Activated CD4-positive, alpha-beta memory T cell treated with anti-CD3 and anti-CD28 coated beads, Interleukin-2, amount 10 ng/mL, durations not matched to agents 7 days and 5 days (primary cell): ENCODE measurements around the gene CHRD. TPM values are rescaled to one million over a fixed set of nuclear protein-coding genes. Genes with fewer than 3 reads are reported as not detected.
A peak's percentile ranks its signal among the peaks of the same experiment; 100 is the strongest.

Experiments used
- CTCF ChIA-PET: fragments of 350-600 bp; sonication (Branson Sonifier 250); formaldehyde crosslinking; loops from one replicate; lab custom pipeline; 2021; ENCODE audit warnings: antibody characterized with exemption, inconsistent platforms; lab: Charles Lee
- POLR2A ChIA-PET: fragments of 350-600 bp; sonication (Branson Sonifier 250); formaldehyde crosslinking; loops from one replicate; lab custom pipeline; 2021; ENCODE audit warnings: antibody characterized with exemption; lab: Charles Lee
- DNase-seq: peaks from one replicate; pipeline ENCODE4 v3.0.0-alpha.2; 2020
- H3K27ac Mint-ChIP-seq: one replicate; pipeline ENCODE4 v1.8.0; 2021; ENCODE audit warnings: mild to moderate bottlenecking, mixed read lengths
- H3K27me3 Mint-ChIP-seq: one replicate; pipeline ENCODE4 v1.8.0; 2021; ENCODE audit warnings: mixed read lengths
- H3K36me3 Mint-ChIP-seq: one replicate; pipeline ENCODE4 v1.8.0; 2021; ENCODE audit warnings: low read depth, mixed read lengths
- H3K4me1 Mint-ChIP-seq: one replicate; pipeline ENCODE4 v1.8.0; 2021; ENCODE audit warnings: mixed read lengths
- H3K4me3 Mint-ChIP-seq: one replicate; pipeline ENCODE4 v1.8.0; 2021; ENCODE audit warnings: mild to moderate bottlenecking, mixed read lengths
- H3K9me3 Mint-ChIP-seq: one replicate; pipeline ENCODE4 v1.8.0; 2021; ENCODE audit warnings: mixed read lengths
- total RNA-seq, 2 experiments: library from RNA; stranded (reverse); gene quantifications; one replicate each; pipeline ENCODE4 v1.2.3, GENCODE V29; 2021

Gene CHRD
- total RNA-seq = not detected

DNA sequence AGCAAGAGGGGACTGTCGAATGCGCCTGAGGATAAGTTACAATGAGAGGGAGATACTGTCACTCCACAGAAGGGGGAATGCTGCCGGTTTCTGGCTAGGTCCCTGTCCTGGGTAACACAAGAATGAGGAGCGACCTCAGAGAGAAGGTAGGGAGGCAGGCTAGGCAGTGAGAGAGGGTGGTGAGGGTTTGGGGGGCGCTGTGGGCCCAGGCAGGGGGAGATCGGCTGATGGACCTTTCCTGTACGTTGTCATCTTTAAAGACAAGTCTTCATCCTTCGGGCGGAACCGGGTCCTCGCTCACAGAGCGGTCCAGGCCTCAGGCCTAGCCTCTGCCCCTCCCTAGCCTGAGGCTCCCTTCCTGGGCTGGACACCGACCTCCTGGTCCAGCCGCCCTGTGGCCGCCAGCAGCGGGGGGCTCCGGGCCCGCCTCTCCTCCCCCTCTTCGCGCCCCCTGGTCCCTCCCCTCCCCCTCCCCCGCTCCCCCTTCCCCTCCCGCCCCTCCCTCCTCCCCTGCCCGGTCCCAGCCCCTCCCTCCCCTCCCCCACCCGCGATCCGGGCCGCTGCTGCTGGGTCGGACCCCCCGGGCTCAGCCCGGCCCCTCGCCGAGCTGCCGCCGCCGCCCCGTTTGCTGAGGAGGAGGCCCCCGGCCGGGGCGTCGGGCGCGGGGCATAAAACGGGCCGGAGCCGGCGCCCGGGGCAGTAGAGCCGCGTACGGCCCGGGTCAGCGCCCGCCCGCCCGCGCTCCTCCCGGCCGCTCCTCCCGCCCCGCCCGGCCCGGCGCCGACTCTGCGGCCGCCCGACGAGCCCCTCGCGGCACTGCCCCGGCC is at the start of gene CHRD:
Gene CHRD (plus strand): TSS at position 697 of the 827 bp plus-strand sequence. CDS start 265 bp downstream, outside the sequence.
- no peak within 1 kb of the TSS for H3K27ac Mint-ChIP-seq
- no peaks in the 10 kb centered on the region for H3K36me3 Mint-ChIP-seq
- ChIA-PET POLR2A (no interaction called here), CTCF (no interaction called here)
- DNase-seq = no peak
- H3K4me1 Mint-ChIP-seq = peaks cover 5% of the 10 kb centered on the region
- H3K9me3 Mint-ChIP-seq = no peaks in the 10 kb centered on the region
- peaks cover 64% of the 10 kb centered on the region for H3K27me3 Mint-ChIP-seq
- peak within 1 kb of the TSS; percentile 37 for H3K4me3 Mint-ChIP-seq

DNA sequence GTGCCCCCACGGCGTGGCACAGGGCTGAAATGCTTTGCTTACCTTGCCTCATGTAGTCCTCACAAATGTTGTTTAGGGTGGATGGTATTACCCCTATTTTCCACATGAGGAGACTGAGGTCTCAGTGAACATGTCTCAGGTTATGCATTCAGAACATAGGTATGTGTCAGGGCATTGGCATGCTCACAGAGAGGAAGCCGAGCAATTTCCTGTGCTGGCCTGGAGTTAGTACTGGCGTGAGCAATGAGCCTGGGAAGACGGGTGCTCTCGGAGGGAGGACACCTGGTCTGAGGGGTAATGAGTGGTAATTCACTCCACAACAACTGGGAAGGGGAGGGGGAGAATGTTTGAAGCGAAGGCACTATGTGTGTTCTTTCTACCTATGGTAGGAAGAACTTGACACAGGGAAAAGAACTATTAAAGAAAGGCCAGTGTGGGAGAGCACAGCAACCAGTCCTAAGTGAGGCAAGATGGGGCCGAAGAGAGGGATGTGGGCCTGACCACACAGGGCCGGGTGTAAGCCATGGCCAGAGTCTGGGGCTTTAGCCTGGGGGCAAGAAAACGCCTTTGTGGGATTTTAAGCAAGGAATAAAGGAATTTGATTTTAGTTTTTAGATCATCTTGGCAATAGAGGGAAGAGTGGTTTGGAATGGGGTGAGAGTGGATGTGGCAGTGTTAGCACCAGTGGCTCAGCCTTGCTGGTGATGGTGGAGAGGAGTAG is 47.3 kb upstream of the CHRD start:
- H3K4me1 Mint-ChIP-seq = peaks cover 60% of the 10 kb centered on the region
- peak overlapping the region; percentile 93 for H3K27ac Mint-ChIP-seq
- no peaks in the 10 kb centered on the region for H3K27me3 Mint-ChIP-seq
- peaks cover 71% of the 10 kb centered on the region for H3K36me3 Mint-ChIP-seq
- CTCF ChIA-PET = no interaction called here
- H3K4me3 Mint-ChIP-seq = no peak overlapping the region
- DNase-seq = no peak
- POLR2A ChIA-PET = interaction anchor here (1.6 kb wide), 1 partner anchor 16 kb away, joined by 7 read pairs; no protein-coding TSS in a partner anchor
- no peaks in the 10 kb centered on the region for H3K9me3 Mint-ChIP-seq

- peaks cover 64% of the 10 kb centered on the region for H3K36me3 Mint-ChIP-seq
- POLR2A ChIA-PET = interaction anchor here (1.6 kb wide), 1 partner anchor 17 kb away, joined by 7 read pairs; no protein-coding TSS in a partner anchor
- CTCF ChIA-PET = no interaction called here
- H3K4me3 Mint-ChIP-seq = no peak overlapping the region
- H3K27ac Mint-ChIP-seq = peak overlapping the region; percentile 93
- no peaks in the 10 kb centered on the region for H3K27me3 Mint-ChIP-seq
- H3K4me1 Mint-ChIP-seq = peaks cover 65% of the 10 kb centered on the region
- H3K9me3 Mint-ChIP-seq = no peaks in the 10 kb centered on the region
- no peak for DNase-seq
Observed at GRCh38 chr3:184333190-184333589, 46.7 kb upstream of the CHRD start.

DNA sequence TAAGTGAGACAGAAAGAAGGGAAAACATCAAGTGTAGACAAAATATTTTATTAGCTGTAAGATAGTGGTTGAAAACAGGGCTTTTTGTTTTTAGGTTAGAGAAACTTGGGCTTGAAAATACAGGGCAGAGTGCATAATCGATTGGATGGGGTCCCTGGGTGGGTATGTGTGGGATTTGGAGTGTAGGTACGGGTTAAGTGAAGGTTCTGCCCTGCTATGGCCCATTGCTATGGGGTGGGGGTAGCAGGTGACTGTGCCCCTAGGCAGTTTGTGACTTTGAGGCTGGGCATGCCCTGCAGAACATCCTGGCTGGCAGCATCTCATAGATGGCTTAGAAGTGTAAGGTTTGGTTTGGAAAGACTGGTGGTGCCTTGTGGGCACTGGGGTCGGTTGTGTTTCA is 46.2 kb upstream of the CHRD start:
- no peaks in the 10 kb centered on the region for H3K27me3 Mint-ChIP-seq
- no peak for DNase-seq
- H3K27ac Mint-ChIP-seq = peak overlapping the region; percentile 93
- H3K4me1 Mint-ChIP-seq = peaks cover 65% of the 10 kb centered on the region
- ChIA-PET POLR2A (interaction anchor here (1.6 kb wide), 1 partner anchor 17 kb away, joined by 7 read pairs; no protein-coding TSS in a partner anchor), CTCF (no interaction called here)
- no peak overlapping the region for H3K4me3 Mint-ChIP-seq
- H3K36me3 Mint-ChIP-seq = peaks cover 59% of the 10 kb centered on the region
- no peaks in the 10 kb centered on the region for H3K9me3 Mint-ChIP-seq

DNA sequence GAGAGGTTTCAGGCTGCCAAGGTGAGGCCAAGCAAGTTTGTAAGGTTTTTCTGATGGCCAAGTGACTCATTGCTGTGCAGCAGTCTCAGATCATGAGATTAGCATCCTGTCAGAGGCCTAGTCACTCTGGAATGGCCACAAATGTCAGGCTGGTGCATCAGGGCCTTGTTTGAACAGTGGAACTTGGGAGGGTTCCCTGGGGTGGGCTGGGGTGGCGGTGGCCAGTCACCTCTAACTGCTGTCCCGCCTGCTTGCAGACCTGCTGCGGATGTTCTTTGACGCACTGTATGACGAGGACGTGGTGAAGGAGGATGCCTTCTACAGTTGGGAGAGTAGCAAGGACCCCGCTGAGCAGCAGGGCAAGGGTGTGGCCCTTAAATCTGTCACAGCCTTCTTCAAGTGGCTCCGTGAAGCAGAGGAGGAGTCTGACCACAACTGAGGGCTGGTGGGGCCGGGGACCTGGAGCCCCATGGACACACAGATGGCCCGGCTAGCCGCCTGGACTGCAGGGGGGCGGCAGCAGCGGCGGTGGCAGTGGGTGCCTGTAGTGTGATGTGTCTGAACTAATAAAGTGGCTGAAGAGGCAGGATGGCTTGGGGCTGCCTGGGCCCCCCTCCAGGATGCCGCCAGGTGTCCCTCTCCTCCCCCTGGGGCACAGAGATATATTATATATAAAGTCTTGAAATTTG is 45.2 kb upstream of the CHRD start:
- peak; percentile 58 for DNase-seq
- ChIA-PET POLR2A (interaction anchor here (0.9 kb wide), 1 partner anchor 18 kb away, joined by 5 read pairs; no protein-coding TSS in a partner anchor), CTCF (no interaction called here)
- Mint-ChIP-seq H3K27ac (peak overlapping the region; percentile 93), H3K4me1 (peaks cover 62% of the 10 kb centered on the region), H3K36me3 (peaks cover 50% of the 10 kb centered on the region), H3K9me3 (no peaks in the 10 kb centered on the region), H3K27me3 (no peaks in the 10 kb centered on the region), H3K4me3 (peak overlapping the region; percentile 35)

DNA sequence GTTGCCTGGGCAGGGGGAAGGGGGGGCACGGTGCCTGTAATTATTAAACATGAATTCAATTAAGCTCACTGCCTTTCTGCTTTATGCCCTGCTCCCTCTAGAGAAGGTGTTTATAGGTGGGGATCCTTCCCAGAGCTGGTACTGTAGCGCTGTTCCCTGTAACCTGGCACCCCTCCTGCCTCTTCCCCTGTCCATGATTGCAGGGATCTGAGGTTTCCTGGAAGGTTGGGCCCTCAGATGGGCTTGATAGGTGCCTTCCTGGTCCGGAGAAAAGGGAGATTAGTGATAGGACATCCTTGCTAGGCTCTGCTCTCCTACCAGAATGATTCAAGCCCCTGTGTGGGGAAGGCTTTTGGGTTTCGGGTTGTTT is 44.6 kb upstream of the CHRD start:
- H3K4me1 Mint-ChIP-seq = peaks cover 60% of the 10 kb centered on the region
- peak overlapping the region; percentile 78 for H3K4me3 Mint-ChIP-seq
- peak overlapping the region; percentile 93 for H3K27ac Mint-ChIP-seq
- H3K9me3 Mint-ChIP-seq = no peaks in the 10 kb centered on the region
- ChIA-PET POLR2A (interaction anchor here (0.7 to 1.0 kb wide), 3 partner anchors 19 to 28 kb away, joined by 3 to 5 read pairs (median 4); partner anchors contain the start of genes CLCN2 and POLR2H), CTCF (no interaction called here)
- H3K36me3 Mint-ChIP-seq = peaks cover 46% of the 10 kb centered on the region
- no peak for DNase-seq
- no peaks in the 10 kb centered on the region for H3K27me3 Mint-ChIP-seq

GRCh38 chr3:184335661-184336546 is 44.0 kb upstream of the CHRD start:
- H3K4me3 Mint-ChIP-seq = peak overlapping the region; percentile 78
- peaks cover 64% of the 10 kb centered on the region for H3K4me1 Mint-ChIP-seq
- DNase-seq = peak; percentile 87
- H3K36me3 Mint-ChIP-seq = peaks cover 42% of the 10 kb centered on the region
- no peaks in the 10 kb centered on the region for H3K9me3 Mint-ChIP-seq
- H3K27me3 Mint-ChIP-seq = no peaks in the 10 kb centered on the region
- CTCF ChIA-PET = interaction anchor here (1.7 kb wide), 1 partner anchor 36 kb away, joined by 4 read pairs; no protein-coding TSS in a partner anchor
- POLR2A ChIA-PET = interaction anchor here (0.7 to 2.5 kb wide), 4 partner anchors 19 to 28 kb away, joined by 3 to 13 read pairs (median 4); partner anchors contain the start of genes CLCN2 and POLR2H
- peak overlapping the region; percentile 93 for H3K27ac Mint-ChIP-seq

DNA sequence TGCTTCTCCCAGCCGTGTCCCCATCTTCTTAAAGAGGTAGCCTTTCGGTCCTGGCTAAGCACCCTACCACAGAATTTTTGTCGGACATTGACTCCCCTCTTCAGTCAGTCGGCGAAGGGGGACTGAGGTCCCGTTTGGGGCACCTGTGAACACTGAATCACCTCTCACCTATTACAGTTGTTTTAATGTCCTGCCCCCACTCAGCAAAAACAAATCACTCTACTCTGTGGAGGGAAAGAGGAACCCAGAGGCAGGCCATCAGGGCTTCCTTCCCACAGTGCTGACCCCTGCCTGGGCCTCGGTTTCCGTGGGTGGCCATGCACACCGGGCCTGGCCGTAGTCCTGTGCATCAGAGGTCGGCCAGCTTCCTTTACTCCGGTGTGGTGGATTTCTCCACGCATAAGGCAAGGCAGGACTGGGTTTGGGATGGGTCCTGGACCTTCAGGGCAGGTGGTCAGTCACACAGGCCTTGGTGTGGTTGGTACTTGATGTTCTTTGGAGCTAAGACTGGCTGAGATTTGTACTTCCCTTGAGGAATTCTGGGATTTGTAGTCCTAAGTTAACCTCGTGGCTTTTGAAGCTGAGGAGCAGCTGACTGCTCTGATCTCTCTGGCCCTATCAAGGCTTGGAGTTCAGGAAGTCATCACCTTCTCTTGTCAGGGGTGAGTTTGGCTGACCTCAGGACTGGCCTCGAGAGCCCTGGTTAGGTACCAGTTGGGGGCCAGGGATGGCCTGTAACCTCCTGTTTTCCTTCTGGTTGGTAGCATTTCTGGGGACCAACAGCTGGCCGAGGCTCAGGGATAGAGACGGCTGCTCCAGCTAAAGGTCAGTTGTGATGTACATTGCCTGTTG is 43.1 kb upstream of the CHRD start:
- DNase-seq = no peak
- Mint-ChIP-seq H3K27me3 (no peaks in the 10 kb centered on the region), H3K27ac (peak overlapping the region; percentile 57), H3K9me3 (no peaks in the 10 kb centered on the region), H3K4me1 (peaks cover 61% of the 10 kb centered on the region), H3K4me3 (peak overlapping the region; percentile 78), H3K36me3 (peaks cover 33% of the 10 kb centered on the region)
- ChIA-PET POLR2A (interaction anchor here (0.7 to 2.5 kb wide), 2 partner anchors 8 to 25 kb away, joined by 4 to 13 read pairs; partner anchors contain the start of genes CLCN2 and POLR2H), CTCF (interaction anchor here (1.1 to 1.7 kb wide), 2 partner anchors 14 to 35 kb away, joined by 3 to 4 read pairs; no protein-coding TSS in a partner anchor)

DNA sequence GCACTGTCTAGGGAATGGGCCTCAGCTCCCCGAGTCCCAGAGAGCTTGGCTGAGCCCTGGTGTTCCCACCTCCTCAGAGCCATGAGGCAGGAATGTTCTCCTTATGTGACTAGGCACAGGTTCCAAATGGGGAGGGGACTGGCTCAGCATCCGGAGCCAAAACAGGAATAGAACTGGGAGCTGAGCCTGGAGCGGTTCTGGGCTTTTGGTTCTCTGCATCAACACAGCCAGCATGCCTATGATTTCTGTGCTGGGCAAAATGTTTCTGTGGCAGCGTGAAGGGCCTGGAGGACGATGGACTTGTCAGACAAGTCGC is 42.5 kb upstream of the CHRD start, which contains the start of gene FAM131A:
Gene FAM131A (plus strand): TSS at position 202 of the 316 bp plus-strand sequence. CDS start 31 bp downstream, at position 233.
- peak within 1 kb of the TSS; percentile 57 for H3K27ac Mint-ChIP-seq
- ChIA-PET CTCF (interaction anchor here (1.1 to 1.7 kb wide), 2 partner anchors 13 to 34 kb away, joined by 3 to 4 read pairs; no protein-coding TSS in a partner anchor), POLR2A (interaction anchor here (0.7 to 2.5 kb wide), 2 partner anchors 9 to 24 kb away, joined by 4 to 13 read pairs; partner anchors contain the start of genes CLCN2 and POLR2H)
- no peaks in the 10 kb centered on the region for H3K9me3 Mint-ChIP-seq
- H3K36me3 Mint-ChIP-seq = peaks cover 27% of the 10 kb centered on the region
- no peak for DNase-seq
- peak within 1 kb of the TSS; percentile 78 for H3K4me3 Mint-ChIP-seq
- no peaks in the 10 kb centered on the region for H3K27me3 Mint-ChIP-seq
- peaks cover 56% of the 10 kb centered on the region for H3K4me1 Mint-ChIP-seq

DNA sequence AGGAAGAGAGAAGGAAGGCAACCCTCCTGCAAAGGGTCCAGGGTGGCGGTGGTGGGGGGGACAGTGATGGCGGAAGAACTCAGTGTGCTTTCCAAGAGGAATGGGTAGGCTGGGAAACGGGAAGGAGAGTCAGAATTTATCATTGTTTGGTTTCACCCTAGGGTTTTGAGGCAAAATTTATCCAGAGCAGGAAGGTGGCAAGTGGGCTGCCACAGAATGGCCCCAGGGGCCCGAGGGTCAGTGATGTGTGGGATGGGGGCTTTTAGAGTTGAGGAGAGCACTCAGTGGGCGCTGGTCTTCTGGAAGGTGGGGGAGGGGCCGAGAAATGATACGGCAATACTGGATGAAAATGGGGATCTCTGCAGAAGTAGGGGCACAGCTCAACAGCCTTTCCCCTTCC is 41.9 kb upstream of the CHRD start:
- CTCF ChIA-PET = interaction anchor here (0.6 to 1.7 kb wide), 3 partner anchors 16 to 118 kb away, joined by 3 to 4 read pairs (median 3); no protein-coding TSS in a partner anchor
- H3K4me3 Mint-ChIP-seq = no peak overlapping the region
- peaks cover 21% of the 10 kb centered on the region for H3K36me3 Mint-ChIP-seq

More for the DNA sequence above, 41.9 kb upstream of the CHRD start:
- Mint-ChIP-seq H3K27ac (no peak overlapping the region), H3K4me1 (peaks cover 50% of the 10 kb centered on the region), H3K9me3 (no peaks in the 10 kb centered on the region), H3K27me3 (no peaks in the 10 kb centered on the region)
- DNase-seq = no peak
- POLR2A ChIA-PET = interaction anchor here (0.5 to 2.5 kb wide), 3 partner anchors 10 to 24 kb away, joined by 3 to 13 read pairs (median 3); partner anchors contain the start of genes CLCN2 and POLR2H
